HepG2 (cell line): ENCODE data around the gene KHNYN. TPM values are rescaled to one million over a fixed set of nuclear protein-coding genes. Genes with fewer than 3 reads are reported as not detected.
A peak's percentile ranks its signal among the peaks of the same experiment; 100 is the strongest.

Experiments used
- AGO1 ChIP-seq: fragments of 200-400 bp; formaldehyde crosslinking; IDR thresholded peaks from 2 replicates; pipeline ENCODE4 v1.6.1; 2017; ENCODE audit warnings: mild to moderate bottlenecking, low read depth, low read length, moderate library complexity; ENCODE audit not compliant: poor library complexity, severe bottlenecking
- ETV5 ChIP-seq: IDR thresholded peaks from 2 replicates; pipeline ENCODE4 v1.6.1; 2018; ENCODE audit warnings: missing biosample characterization, missing genetic modification reagents, inconsistent platforms, borderline replicate concordance
- HMGA1 ChIP-seq: sonication (generic); formaldehyde crosslinking; conservative IDR thresholded peaks from 2 replicates; pipeline ENCODE4 v1.4.0; 2020; ENCODE audit warnings: missing genetic modification reagents
- KDM2A ChIP-seq: sonication (generic); formaldehyde crosslinking; IDR thresholded peaks from 2 replicates; pipeline ENCODE4 v1.4.0; 2020; ENCODE audit warnings: low read depth, missing genetic modification reagents, borderline replicate concordance
- NPAS2 ChIP-seq: sonication (generic); formaldehyde crosslinking; IDR thresholded peaks from 2 replicates; pipeline ENCODE4 v1.8.0; 2022; ENCODE audit warnings: mild to moderate bottlenecking, missing genetic modification reagents, borderline replicate concordance
- SMC3 ChIP-seq: IDR thresholded peaks from 2 replicates; pipeline ENCODE4 v1.6.1; 2011; ENCODE audit warnings: low read length, improper control_type of control experiment
- SRF ChIP-seq: IDR thresholded peaks from 2 replicates; pipeline ENCODE4 v1.6.1; 2011; ENCODE audit warnings: mild to moderate bottlenecking, low read depth, low read length, moderate library complexity
- TEAD2 ChIP-seq: sonication (generic); formaldehyde crosslinking; IDR thresholded peaks from 2 replicates; pipeline ENCODE4 v1.9.0; 2021; ENCODE audit warnings: missing genetic modification reagents
- ZBTB20 ChIP-seq: sonication (generic); formaldehyde crosslinking; IDR thresholded peaks from 2 replicates; pipeline ENCODE4 v1.8.1; 2023; ENCODE audit warnings: missing genetic modification reagents, low read depth, mild to moderate bottlenecking, borderline replicate concordance
- ZIK1 ChIP-seq: sonication (generic); formaldehyde crosslinking; IDR thresholded peaks from 2 replicates; pipeline ENCODE4 v1.5.0; 2020; ENCODE audit warnings: mild to moderate bottlenecking, low read depth, missing genetic modification reagents, borderline replicate concordance
- ZNF567 ChIP-seq: sonication (generic); formaldehyde crosslinking; IDR thresholded peaks from 2 replicates; pipeline ENCODE4 v1.8.1; 2023; ENCODE audit warnings: mild to moderate bottlenecking, missing genetic modification reagents, borderline replicate concordance
- ZNF678 ChIP-seq: sonication (generic); formaldehyde crosslinking; IDR thresholded peaks from 2 replicates; pipeline ENCODE4 v1.4.0; 2020; ENCODE audit warnings: mild to moderate bottlenecking, missing genetic modification reagents
- ZNF746 ChIP-seq: sonication (generic); formaldehyde crosslinking; IDR thresholded peaks from 2 replicates; pipeline ENCODE4 v1.8.0; 2022; ENCODE audit warnings: mild to moderate bottlenecking, missing genetic modification reagents
- ZNF781 ChIP-seq: sonication (generic); formaldehyde crosslinking; IDR thresholded peaks from 2 replicates; pipeline ENCODE4 v1.5.1; 2020; ENCODE audit warnings: borderline replicate concordance, mild to moderate bottlenecking, missing genetic modification reagents; ENCODE audit errors: not compliant biosample characterization
- ZNF878 ChIP-seq: sonication (generic); formaldehyde crosslinking; IDR thresholded peaks from 2 replicates; pipeline ENCODE4 v1.8.1; 2023; ENCODE audit warnings: mild to moderate bottlenecking, missing genetic modification reagents, moderate library complexity
- ZSCAN12 ChIP-seq: sonication (generic); formaldehyde crosslinking; IDR thresholded peaks from 2 replicates; pipeline ENCODE4 v1.9.0; 2021; ENCODE audit warnings: mild to moderate bottlenecking, missing genetic modification reagents
- ZSCAN21 ChIP-seq: sonication (generic); formaldehyde crosslinking; IDR thresholded peaks from 2 replicates; pipeline ENCODE4 v1.8.0; 2022; ENCODE audit warnings: mild to moderate bottlenecking, missing genetic modification reagents, moderate library complexity, borderline replicate concordance
- polyA plus RNA-seq, 8 experiments: library from polyadenylated mRNA; depleted of rRNA in 3 of 8; stranded (reverse) in 7 of 8; unstranded in 1 of 8; fragments of >200 nt; fragmentation: Illumina TruSeq in 4 of 8; extraction: Trizol in 4 of 8; gene quantifications; 2 replicates each; pipeline versions ENCODE4 v1.2.1 to v1.2.3, GENCODE V29; 2011 to 2016; ENCODE audit warnings: low read depth in 4 of 8, missing spikeins in 1 of 8, mixed read lengths in 1 of 8; ENCODE audit not compliant: insufficient read depth in 1 of 8
- total RNA-seq, 5 experiments: library from RNA; depleted of rRNA; stranded (reverse); fragments of >200 nt; fragmentation: Illumina TruSeq; extraction: Trizol; gene quantifications; 2 replicates each; pipeline ENCODE4 v1.2.3, GENCODE V29; 2016; ENCODE audit warnings: low read depth in 1 of 5
- TF ChIP-seq, protein P1 (sequence below), 2 experiments: IDR thresholded peaks; 2 replicates each; pipeline ENCODE4 v1.6.1; 2011 to 2012; ENCODE audit warnings: low read length in 2 of 2, borderline replicate concordance in 1 of 2, low read depth in 1 of 2, mild to moderate bottlenecking in 1 of 2, moderate library complexity in 1 of 2
- TF ChIP-seq, protein P2 (sequence below): sonication (generic); formaldehyde crosslinking; IDR thresholded peaks from 2 replicates; pipeline ENCODE4 v1.8.1; 2022; ENCODE audit warnings: low read depth, mild to moderate bottlenecking, missing genetic modification reagents

KHNYN gene
- total and polyA plus RNA-seq, 2 of the 13 experiments (the other 11 are each of a cell fraction or from before 2014, with no cell fraction given): 52.8 to 75.7 TPM

DNA sequence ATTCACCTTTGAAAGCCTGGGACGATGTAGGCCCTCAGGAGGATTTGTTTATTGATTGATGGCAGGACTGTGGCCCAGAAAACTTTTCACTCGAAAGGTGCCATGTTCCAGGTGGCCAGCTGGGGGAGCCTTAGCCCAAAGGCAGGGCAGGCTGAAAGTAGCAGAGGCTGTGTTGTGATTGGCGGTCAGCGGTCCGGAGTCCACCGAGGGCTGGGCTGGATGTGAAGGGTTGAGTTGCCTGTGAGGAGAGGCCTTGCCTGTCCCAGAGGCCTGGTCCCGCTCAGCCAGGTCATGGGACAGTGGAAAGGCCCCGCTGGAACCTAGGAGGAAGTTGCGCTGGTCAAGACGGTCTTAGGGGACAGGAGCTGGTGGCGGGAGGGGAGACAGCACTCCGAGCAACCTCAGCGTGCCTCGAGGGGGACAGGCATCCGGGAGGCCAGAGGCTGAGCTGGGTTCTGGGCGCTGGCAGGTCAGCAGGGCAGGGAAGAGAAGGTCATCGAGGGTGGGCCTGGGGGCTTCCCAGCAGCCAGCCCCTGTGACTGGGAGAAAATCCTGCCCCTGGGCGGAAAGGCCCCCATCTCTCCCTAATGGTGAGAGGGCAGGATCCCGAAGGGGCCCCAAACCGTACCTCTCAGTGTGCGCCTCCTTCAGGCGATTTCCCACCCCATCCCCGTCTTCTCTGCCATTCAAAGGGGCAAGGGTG lies 52.0 kb downstream of the KHNYN start (continued):
- TF ChIP-seq, protein P1, sequence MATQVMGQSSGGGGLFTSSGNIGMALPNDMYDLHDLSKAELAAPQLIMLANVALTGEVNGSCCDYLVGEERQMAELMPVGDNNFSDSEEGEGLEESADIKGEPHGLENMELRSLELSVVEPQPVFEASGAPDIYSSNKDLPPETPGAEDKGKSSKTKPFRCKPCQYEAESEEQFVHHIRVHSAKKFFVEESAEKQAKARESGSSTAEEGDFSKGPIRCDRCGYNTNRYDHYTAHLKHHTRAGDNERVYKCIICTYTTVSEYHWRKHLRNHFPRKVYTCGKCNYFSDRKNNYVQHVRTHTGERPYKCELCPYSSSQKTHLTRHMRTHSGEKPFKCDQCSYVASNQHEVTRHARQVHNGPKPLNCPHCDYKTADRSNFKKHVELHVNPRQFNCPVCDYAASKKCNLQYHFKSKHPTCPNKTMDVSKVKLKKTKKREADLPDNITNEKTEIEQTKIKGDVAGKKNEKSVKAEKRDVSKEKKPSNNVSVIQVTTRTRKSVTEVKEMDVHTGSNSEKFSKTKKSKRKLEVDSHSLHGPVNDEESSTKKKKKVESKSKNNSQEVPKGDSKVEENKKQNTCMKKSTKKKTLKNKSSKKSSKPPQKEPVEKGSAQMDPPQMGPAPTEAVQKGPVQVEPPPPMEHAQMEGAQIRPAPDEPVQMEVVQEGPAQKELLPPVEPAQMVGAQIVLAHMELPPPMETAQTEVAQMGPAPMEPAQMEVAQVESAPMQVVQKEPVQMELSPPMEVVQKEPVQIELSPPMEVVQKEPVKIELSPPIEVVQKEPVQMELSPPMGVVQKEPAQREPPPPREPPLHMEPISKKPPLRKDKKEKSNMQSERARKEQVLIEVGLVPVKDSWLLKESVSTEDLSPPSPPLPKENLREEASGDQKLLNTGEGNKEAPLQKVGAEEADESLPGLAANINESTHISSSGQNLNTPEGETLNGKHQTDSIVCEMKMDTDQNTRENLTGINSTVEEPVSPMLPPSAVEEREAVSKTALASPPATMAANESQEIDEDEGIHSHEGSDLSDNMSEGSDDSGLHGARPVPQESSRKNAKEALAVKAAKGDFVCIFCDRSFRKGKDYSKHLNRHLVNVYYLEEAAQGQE (IDR thresholded peaks at IDR 0.05; ENCODE audit: borderline replicate concordance in 1 of 2, low read depth in 1 of 2, low read length in 2 of 2): no peak
- TF ChIP-seq AGO1: peak; percentile 86
- peak; percentile 98 for TF ChIP-seq ZNF781 (CRISPR knock-in tag)
- TF ChIP-seq TEAD2 (CRISPR knock-in tag): no peak
- peak; percentile 89 for TF ChIP-seq SMC3
- TF ChIP-seq ZNF567 (CRISPR knock-in tag): peak; percentile 89; the same call in 1 of the 2 replicates
- TF ChIP-seq ZNF746 (CRISPR knock-in tag): no peak
- no peak for TF ChIP-seq SRF
- TF ChIP-seq ZSCAN12 (CRISPR knock-in tag): no peak; the same call in 1 of the 2 replicates
- no peak; the same call in 1 of the 2 replicates for TF ChIP-seq ZSCAN21
- peak; percentile 96 for TF ChIP-seq KDM2A (CRISPR knock-in tag)
- TF ChIP-seq ZBTB20: peak; percentile 86
- TF ChIP-seq, protein P2, sequence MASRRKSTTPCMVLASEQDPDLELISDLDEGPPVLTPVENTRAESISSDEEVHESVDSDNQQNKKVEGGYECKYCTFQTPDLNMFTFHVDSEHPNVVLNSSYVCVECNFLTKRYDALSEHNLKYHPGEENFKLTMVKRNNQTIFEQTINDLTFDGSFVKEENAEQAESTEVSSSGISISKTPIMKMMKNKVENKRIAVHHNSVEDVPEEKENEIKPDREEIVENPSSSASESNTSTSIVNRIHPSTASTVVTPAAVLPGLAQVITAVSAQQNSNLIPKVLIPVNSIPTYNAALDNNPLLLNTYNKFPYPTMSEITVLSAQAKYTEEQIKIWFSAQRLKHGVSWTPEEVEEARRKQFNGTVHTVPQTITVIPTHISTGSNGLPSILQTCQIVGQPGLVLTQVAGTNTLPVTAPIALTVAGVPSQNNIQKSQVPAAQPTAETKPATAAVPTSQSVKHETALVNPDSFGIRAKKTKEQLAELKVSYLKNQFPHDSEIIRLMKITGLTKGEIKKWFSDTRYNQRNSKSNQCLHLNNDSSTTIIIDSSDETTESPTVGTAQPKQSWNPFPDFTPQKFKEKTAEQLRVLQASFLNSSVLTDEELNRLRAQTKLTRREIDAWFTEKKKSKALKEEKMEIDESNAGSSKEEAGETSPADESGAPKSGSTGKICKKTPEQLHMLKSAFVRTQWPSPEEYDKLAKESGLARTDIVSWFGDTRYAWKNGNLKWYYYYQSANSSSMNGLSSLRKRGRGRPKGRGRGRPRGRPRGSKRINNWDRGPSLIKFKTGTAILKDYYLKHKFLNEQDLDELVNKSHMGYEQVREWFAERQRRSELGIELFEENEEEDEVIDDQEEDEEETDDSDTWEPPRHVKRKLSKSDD (CRISPR knock-in tag): no peak
- 0 out of 2 replicates have a peak, but pooled peaks have one; percentile 47 for TF ChIP-seq ZNF878 (CRISPR knock-in tag)
- peak; percentile 49; the same call in 1 of the 2 replicates for TF ChIP-seq ETV5 (CRISPR knock-in tag)
- TF ChIP-seq ZIK1 (CRISPR knock-in tag): peak; percentile 60; the same call in 1 of the 2 replicates
- TF ChIP-seq HMGA1 (CRISPR knock-in tag): no peak
- no peak for TF ChIP-seq NPAS2
- TF ChIP-seq ZNF678 (CRISPR knock-in tag): peak; percentile 88; the same call in 1 of the 2 replicates
